RWPE2 (cell line): ENCODE results near the gene EXOSC3.

Experiments
- ATAC-seq: fragments of 200-7000 bp; cut with Tn5 transposase; 3 replicates; pipeline ENCODE4 v1.9.1; 2021; ENCODE audit warnings: low read depth
- DNase-seq: peaks from one replicate; pipeline ENCODE4 v3.0.0-alpha.2; 2020; ENCODE audit warnings: low spot score
- H3K27ac ChIP-seq: fragments of 450-650 bp; 2 replicates; pipeline ENCODE4 v1.5.1; 2017; ENCODE audit warnings: mild to moderate bottlenecking; ENCODE audit not compliant: poor library complexity, severe bottlenecking
- H3K27me3 ChIP-seq: fragments of 250-450 bp; sonication (Bioruptor Pico); 2 replicates; pipeline ENCODE4 v1.5.1; 2021; ENCODE audit warnings: mild to moderate bottlenecking, moderate library complexity; ENCODE audit not compliant: insufficient read depth, poor library complexity, severe bottlenecking
- H3K36me3 ChIP-seq: fragments of 250-450 bp; sonication (Bioruptor Pico); 2 replicates; pipeline ENCODE4 v1.5.1; 2020; ENCODE audit warnings: low read depth, mild to moderate bottlenecking, moderate library complexity
- H3K4me1 ChIP-seq: fragments of 250-450 bp; sonication (Bioruptor Pico); 2 replicates; pipeline ENCODE4 v1.5.1; 2021; ENCODE audit warnings: mild to moderate bottlenecking, moderate library complexity; ENCODE audit not compliant: insufficient read depth, poor library complexity, severe bottlenecking
- H3K4me3 ChIP-seq: fragments of 250-450 bp; sonication (Bioruptor Pico); 2 replicates; pipeline ENCODE4 v1.5.1; 2021; ENCODE audit warnings: mild to moderate bottlenecking, moderate library complexity; ENCODE audit not compliant: severe bottlenecking
- H3K9me3 ChIP-seq: fragments of 250-450 bp; sonication (Bioruptor Pico); 2 replicates; pipeline ENCODE4 v1.5.1; 2021; ENCODE audit warnings: mild to moderate bottlenecking, moderate library complexity; ENCODE audit not compliant: severe bottlenecking
- CTCF ChIP-seq: fragments of 450-650 bp; IDR thresholded peaks from one replicate; pipeline ENCODE4 v1.5.1; 2017; ENCODE audit warnings: mild to moderate bottlenecking, moderate library complexity; ENCODE audit not compliant: poor library complexity, severe bottlenecking

Gene EXOSC3

GRCh38 chr9:37732952-37733351 is 51.9 kb downstream of the EXOSC3 start:
- peaks cover 17% of the 10 kb centered on the region for H3K4me1 ChIP-seq
- H3K27me3 ChIP-seq, result no peaks in the 10 kb centered on the region
- DNase-seq, result no peak

GRCh38 chr9:37732086-37732741 is 52.6 kb downstream of the EXOSC3 start:
- Histone ChIP-seq H3K4me1 (peaks cover 17% of the 10 kb centered on the region), H3K4me3 (no peak overlapping the region), H3K36me3 (no peaks in the 10 kb centered on the region), H3K27ac (no peak overlapping the region), H3K9me3 (no peaks in the 10 kb centered on the region), H3K27me3 (no peaks in the 10 kb centered on the region)
- DNase-seq (no peak), ATAC-seq (no peak)
- TF ChIP-seq CTCF, result no peak

More at GRCh38 chr9:37732952-37733351, 51.9 kb downstream of the EXOSC3 start:
- H3K4me3 ChIP-seq, result no peak overlapping the region
- no peaks in the 10 kb centered on the region for H3K9me3 ChIP-seq
- H3K36me3 ChIP-seq, result no peaks in the 10 kb centered on the region
- TF ChIP-seq CTCF, result no peak
- H3K27ac ChIP-seq, result no peak overlapping the region
- no peak for ATAC-seq

GRCh38 chr9:37730839-37731238 is 54.0 kb downstream of the EXOSC3 start:
- DNase-seq, result no peak

GRCh38 chr9:37730256-37730655 is 54.6 kb downstream of the EXOSC3 start:
- TF ChIP-seq CTCF, result no peak
- Histone ChIP-seq H3K36me3 (no peaks in the 10 kb centered on the region), H3K27me3 (no peaks in the 10 kb centered on the region), H3K4me3 (no peak overlapping the region), H3K4me1 (peaks cover 17% of the 10 kb centered on the region), H3K27ac (peak overlapping the region; percentile 62), H3K9me3 (no peaks in the 10 kb centered on the region)
- DNase-seq (no peak), ATAC-seq (peak; percentile 65)

More at GRCh38 chr9:37730839-37731238, 54.0 kb downstream of the EXOSC3 start:
- H3K27me3 ChIP-seq, result no peaks in the 10 kb centered on the region
- H3K27ac ChIP-seq, result peak overlapping the region; percentile 62
- no peaks in the 10 kb centered on the region for H3K9me3 ChIP-seq
- ATAC-seq, result no peak
- TF ChIP-seq CTCF, result no peak
- no peaks in the 10 kb centered on the region for H3K36me3 ChIP-seq
- H3K4me3 ChIP-seq, result no peak overlapping the region
- H3K4me1 ChIP-seq, result peaks cover 17% of the 10 kb centered on the region
